NCI-H1417 treated with DMSO at 0.1 percent for 48 hours (cell line): ENCODE results near the gene UBR1.
"Not testable (repeated sequence)": the region's sequence is repeated elsewhere in the genome, so short reads cannot be mapped to it uniquely, and the experiment has no call there.

ENCODE experiments used
- DNase-seq: peaks from one replicate; lab custom pipeline; 2025; lab: John Stamatoyannopoulos, UW

UBR1 gene

DNA sequence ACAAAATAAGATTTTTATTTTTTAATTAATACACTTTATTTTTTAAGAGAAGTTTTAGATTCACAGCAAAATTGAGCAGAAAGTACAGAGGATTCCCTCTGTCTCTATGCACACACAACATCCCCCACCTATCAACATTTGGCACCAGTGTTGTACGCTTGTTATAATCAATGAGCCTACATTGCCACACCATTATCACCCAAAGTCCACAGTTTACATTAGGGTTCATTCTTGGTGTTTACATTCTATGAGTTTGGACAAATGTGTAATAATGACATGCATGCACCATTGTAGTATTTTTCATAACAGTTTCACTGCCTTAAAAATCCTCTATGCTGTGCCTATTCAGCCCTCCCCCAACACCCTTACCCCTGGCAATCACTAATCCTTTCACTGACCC, 134.0 kb downstream of the UBR1 start:
- no peak for DNase-seq

DNA sequence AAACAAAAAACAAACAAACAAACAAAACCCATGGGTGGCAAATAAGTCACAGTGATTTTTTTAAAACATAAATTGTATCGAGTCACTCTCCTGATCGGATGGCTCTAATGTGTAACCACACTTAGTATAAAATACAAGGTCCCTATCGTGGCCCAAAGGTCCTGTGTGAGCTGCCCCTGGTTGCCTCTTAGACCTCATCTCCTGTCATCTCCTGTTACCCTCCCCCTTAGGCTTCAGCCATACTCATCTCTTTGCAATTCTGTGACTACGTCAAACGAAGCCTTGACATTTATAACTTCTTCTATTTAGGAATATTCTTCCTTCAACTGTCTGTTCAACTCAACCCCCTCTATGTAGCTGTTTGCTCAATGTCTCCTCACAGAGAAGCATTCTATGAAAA, 141.4 kb downstream of the UBR1 start:
- DNase-seq: no peak

DNA sequence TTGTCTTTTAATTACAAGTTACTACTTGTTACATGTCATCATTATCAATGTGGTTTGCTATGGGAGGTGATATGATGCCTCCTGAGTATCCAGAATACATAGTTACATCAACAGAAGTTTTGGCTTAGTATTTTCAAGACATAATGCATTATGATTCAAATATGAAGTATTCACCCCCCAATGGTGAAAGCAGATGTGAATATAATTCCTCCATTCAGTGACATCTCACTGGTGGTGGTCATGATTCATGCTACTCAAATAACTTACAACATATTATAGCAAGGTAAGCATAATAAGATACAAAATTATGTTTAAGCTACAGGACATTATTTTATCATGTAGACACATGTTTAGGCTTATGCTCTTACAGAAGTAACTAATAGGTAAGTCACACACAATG, 150.3 kb downstream of the UBR1 start:
- no peak for DNase-seq

DNA sequence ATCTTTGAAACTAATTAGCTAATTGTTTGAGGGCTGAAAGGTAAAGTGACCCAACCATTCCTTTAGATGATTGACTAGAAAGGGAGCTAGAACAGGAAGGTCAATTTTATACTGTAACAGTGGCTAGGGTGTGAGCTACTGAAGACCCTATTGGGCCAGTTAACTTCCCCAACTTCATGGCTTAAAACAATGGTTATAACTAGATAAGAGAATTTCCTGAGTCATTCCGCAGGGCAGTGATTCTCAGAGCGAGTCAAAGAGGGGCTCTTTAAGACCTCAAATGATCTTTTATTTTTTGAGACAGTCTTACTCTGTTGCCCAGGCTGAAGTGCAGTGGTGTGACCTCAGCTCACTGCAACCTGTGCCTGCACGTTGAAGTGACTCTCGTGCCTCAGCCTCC, 151.5 kb downstream of the UBR1 start:
- no peak for DNase-seq

DNA sequence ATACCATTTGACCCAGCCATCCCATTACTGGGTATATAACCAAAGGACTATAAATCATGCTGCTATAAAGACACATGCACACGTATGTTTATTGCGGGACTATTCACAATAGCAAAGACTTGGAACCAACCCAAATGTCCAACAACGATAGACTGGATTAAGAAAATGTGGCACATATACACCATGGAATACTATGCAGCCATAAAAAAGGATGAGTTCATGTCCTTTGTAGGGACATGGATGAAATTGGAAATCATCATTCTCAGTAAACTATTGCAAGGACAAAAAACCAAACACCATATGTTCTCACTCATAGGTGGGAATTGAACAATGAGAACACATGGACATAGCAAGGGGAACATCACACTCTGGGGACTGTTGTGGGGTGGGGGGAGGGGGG, 156.9 kb downstream of the UBR1 start:
- not testable (repeated sequence) for DNase-seq

DNA sequence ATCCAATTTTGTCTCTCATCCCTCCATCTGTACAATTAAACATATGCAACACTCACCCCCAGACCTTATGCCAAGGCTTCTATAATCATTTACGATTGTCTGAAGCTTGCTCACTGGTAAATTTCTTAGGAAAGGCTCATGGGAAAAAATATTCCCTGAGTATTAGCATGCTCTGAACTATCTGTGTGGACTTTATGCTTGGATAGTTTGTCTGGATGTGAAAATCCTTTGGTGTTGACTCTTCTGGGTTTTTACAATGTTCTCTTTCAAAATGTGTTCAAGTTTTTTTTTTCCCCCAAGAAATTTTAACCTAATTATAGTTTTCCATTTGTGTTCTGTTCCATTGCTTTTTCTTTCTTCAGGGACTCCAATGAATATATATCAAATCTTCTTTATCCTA, 165.3 kb downstream of the UBR1 start:
- no peak for DNase-seq

DNA sequence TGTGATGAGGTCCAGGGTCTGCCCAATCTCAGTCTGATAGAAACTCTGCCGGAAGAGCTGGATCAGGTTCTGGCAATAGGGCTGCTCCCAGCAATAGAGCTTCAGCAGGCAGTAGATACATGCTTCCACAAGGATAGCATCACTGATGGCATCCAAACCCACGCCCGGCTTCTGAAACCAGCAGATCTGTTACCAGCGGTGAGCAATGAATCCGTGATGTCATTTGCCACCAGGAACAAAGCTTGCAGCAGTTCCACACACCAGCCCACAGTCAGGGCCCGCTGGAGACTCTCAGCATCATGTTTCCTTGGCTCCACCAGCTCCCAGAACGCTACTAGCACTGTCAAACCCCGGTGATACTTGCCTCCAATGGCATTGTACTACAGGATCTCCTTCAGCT, 166.0 kb downstream of the UBR1 start:
- DNase-seq: no peak

DNA sequence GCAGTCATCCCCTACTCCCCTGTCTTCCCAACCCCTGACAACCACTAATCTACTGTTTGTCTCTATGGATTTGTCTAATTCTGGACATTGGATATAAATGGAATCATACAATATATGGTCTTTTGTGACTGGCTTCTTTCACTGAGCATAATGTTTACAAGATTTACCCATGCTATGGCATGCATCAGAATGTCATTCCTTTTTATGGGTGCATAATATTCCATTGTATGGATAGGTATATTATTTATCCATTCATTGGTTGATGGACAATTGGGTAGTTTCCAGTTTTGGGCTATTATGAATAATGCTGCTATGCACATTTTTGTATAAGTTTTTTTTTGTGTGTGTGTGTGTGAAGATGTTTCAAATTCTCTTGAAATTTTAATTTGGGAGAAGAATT, 168.7 kb downstream of the UBR1 start:
- DNase-seq: no peak

DNA sequence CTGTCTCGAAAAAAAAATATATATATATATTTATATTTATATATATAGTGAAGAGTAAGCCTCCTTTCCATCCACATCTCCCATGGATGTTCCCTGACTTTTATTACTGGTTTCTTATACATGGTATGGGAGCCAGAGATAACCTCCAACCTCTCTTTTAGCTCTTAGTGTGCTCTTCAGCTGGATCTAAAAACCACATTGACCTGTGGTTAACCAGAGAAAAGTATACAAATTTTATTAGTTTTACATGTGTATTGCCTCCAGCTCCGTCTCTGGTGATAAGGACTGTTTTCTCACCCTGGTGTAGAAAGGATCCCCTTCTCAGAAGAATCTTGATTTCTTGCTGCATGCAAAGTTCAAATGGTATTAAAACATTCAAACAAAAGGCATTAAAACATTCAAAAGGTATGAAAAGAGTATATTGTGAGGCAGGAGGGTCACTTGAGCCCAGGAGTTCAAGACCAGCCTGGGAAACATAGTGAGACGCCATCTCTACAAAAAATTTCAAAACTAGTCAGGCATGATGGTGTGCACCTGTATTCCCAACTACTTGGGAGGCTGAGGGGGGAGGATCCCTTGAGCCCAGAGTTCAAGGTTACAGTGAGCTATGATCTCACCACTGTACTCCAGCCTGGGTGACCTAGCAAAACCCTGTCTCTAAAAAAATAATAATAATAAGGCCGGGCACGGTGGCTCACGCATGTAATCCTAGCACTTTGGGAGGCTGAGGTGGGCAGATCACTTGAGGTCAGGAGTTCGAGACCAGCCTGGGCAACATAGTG, 171.8 kb downstream of the UBR1 start:
- DNase-seq: no peak

DNA sequence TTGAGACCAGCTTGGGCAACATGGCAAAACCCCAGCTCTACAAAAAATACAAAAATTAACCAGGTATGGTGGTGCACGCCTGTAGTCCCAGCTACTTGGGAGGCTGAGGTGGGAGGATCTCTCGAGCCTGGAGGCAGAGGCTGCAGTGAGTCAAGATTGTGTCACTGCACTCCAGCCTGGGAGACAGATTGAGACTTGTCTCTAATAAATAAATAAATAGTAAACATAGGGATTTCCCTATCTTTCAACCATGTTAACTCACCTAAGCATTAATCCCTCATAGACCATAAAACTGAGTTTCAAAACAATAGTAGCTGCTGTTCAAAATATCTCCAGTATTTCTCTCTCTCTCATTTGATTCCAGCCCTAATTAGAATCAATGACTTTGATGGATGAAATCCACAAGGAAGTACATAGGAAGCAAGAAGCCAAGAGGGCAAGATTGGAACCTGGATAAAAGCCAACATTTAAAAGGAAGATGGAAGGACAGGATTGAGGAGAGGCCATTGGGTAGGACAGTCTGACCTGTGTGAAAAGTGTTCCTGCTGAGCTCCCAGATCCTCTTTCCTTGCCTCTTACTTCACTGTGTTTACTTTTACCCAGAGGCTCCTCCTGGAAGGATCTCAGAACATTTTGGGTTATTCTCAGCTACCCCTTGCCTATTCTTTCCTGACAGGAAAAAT, 172.9 kb downstream of the UBR1 start:
- DNase-seq: no peak

DNA sequence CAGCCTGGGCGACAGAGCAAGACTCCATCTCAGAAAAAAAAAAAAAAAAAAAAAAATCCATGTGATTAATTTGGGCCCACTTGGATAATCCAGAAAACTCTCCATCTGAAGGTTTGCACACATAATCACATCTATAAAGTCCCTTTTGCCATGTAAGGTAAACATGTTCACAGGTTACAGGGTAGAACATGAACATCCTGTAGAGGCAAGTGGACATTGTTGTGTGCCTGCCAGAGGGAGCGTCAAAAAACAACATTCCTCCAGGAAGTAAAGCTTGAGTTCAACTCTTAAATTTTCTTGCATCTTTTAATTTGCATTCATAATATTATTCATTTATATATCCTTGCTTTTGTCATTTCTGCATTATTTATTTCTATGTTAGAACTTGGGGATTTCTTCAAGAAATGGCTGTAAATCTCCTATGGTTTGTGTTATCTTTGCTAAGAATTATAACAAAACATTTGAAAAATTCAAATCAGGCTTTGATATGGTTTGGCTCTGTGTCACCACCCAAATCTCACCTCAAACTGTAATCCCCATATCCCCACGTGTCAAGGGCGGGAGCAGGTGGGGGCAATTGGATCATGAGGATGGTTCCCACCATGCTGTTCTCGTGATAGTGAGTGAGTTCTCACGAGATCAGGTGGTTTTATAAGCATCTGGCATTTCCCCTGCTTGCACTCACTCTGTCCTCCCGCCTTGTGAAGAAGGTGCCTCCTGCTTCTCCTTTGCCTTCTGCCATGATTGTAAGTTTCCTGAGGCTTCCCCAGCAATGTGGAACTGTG, 173.9 kb downstream of the UBR1 start:
- no peak for DNase-seq

DNA sequence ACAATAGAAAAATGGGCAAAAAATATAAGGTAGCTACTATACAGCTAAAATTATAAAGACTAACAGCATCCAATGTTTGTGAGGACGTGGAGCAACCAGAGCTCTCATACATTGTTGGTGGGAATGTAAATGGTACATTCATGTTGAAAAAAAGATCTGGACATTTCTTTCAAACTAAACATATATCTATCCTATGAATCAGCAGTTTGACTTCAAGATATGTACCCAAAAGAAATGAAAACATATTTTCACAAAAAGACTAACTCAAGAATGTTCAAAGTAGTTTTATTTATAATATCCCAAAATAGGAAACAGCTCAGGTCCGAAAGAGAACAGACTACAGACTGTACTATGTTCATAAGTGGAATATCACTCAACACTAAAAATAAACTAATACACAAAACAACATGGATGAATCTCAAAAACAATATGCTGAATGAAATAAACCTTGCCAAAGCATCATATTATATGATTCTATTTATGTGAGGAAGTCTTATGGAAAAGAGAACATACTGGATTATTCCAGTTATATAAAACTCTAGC, 176.5 kb downstream of the UBR1 start:
- no peak for DNase-seq

DNA sequence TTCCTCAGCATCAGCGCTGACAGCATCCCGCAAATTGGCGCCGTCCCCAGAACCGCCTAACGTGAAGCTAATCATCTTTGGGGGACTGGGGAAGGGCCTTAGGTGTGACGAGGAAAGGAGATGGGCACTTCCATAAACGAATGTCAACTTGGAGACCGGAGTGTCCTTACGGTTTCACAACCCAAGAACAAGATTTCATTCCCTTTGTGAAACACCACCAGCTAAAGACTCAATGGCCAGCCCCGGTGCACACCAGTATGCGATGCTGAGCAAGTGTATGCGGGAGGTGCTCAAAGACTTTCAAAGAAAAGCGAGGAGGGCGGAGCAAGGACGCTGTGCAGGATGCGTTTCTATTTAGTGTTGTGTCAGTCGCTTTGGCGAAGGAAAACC, 184.5 kb downstream of the UBR1 start:
- DNase-seq: no peak

DNA sequence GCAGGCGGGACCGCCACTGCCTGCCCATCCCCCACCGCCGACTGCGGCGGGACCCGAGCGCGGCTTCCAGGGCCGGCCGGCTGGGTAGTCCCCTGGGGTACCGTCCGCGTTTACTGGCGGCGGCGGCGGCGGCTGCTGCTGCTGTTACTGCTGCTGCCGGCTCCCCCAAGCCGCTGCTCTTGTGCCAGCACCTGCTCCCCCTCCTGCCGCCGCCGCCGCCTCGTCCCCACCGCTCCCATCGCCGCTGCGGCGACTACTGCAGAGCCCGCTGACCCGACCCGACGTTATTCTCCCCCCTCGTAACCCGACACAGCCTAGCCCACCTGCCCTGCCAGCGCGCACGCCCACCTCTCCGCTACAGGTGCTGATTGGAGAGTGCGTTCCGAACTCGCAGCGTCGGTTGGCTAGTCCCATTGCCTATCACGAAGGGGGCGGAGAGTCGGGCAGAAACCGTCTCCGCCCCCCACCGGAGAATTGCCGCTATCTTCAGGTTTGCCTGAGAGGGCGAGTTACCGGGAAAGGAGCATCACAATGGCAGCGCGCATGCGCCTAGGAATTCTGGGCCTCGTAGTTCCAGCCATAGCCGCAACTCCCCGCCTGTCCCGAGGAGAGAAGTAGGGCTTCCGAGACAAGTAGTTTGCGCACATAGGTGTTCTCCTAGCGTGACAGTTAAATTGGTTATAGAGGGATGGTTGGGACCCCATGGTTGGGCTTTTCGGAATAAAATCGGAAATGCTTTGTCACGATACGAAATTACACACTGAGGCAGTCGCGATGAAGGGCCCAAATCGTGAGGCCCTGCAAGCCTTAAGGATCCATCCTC, 185.1 kb downstream of the UBR1 start, which contains the start of gene TTBK2:
TTBK2 (minus strand) TSS at position 260 of the 823 bp plus-strand sequence. CDS start 42,161 bp downstream, outside the sequence.
- DNase-seq: peak; percentile 86

DNA sequence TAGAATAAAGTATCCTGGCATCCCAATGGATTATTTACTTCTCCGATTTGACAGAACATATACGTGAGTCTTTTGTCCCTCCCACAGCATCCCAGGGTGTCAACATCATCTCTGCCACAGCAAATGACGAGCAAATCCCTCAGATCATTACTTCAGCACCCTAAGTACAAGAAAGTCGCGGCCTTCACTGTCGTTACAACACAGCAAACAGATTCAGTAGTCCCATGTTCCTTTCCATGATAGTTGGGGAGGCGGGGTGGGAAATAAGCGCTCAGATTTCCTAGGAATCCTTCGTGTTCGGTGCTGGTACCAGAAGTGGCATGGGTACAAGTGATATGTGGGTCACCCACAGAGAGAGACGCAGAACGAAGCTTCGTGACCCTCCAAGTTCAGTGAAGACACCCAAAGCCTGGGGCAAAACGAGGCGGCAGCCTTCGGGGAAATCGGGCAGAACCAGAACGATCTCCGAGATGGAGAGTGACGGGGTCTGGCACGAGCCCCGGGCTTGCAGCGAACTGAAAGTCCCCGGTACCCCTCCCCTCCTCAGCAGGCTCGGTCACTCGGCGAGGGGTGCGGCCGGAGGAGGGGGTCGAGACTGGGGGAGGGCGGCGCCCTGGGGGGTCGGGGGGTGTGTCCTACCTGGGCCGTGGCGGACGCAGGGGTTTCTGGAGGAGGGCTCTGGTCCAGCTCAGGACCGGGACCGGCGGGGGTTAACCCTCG, 185.9 kb downstream of the UBR1 start:
- DNase-seq: no peak

DNA sequence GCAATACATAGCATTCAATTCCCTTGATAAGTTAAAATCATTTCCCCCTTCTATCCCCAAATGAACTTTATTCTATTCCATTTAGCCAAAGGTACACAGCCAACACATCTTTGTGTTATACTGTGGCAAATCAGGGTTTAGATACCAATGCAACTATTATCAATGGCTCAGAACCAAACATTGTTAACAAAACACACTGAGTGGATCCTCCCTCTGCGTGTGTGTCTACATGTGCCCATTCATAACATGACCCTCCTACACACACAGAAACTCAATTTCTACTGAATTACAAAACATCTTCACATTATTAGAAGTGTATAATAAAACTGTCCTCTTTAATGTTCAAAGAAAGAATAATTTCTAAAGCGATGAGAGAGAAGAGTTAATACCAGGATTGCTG, 186.5 kb downstream of the UBR1 start:
- DNase-seq: no peak

DNA sequence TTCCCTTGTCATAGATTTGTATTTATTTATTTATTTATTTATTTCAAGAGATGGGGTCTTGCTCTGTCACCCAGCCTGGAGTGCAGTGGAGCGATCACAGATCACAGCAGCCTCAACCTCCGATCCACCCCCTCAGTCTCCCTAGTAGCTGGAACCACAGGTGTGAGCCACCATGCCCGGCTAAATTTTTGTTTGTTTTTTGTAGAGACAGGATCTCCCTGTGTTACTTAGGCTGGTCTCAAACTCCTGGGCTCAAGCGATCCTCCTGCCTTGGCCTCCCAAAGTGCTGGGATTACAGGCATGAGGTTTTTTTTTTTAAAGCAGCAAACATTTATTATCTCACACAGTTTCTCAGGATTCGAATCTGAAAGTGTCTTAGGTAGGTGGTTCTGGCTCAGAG, 187.8 kb downstream of the UBR1 start:
- DNase-seq: no peak

DNA sequence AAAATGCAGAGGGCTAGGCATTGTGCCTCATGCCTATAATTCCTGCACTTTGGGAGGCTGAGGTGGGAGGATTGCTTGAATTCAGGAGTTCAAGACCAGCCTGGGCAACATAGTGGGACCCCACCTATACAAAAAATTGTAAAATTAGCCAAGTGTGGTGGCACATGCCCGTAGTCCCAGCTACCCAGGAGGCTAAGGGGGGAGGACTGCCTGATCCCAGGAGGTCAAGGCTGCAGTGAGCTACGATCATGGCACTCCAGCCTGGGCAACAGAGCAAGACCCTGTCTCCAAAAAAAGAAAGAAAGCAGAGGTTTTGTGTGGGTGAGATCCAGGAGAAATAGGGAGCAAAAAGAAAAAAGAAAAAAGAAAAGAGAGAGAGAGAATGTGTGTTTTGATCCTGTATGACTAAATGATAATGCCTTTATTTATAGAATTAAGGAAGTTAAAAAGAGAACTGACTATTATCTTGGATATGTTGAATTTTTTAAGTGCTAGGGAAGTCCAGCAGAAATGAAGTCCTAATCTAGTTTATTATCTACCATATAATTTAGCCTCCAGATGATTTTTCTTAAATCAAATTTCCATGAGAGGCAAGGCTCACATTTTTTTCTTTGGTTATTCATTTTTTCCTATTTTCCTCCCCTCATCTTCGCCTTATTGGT, 190.1 kb downstream of the UBR1 start:
- no peak for DNase-seq

DNA sequence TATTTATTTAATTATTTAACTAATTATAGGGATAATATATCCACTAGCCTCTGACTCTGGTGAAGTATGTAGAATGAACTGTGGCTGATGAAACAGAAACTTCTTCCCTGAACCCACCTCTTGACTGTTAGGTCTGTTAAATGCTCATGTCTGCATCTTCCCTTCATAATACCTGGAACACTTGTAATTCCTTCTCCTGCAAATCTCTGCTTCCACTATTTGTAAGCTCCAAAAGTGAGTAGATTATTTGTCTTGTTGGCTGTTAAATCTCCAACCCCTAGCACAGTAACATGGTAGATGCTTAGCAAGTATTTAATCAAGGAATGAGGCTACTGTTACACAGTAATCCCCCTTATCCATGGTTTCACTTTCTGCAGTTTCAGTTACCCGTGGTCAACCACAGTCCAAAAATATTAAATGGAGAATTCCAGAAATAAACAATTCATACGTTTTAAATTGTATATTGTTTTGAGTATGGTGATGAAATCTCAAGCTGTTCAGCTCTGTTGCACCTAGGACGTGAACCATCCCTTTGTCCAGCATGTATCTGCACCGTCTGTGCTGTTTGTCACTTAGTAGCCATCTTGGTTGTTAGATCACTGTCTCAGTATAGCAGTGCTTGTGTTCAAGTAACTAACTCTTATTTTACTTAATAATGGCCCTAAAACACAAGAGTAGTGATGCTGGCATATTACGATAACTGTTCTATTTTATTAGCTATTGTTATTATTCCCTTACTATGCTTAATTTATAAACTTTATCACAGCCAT, 190.9 kb downstream of the UBR1 start:
- no peak for DNase-seq
